ENCODE results near the gene ALB. TPM values are rescaled to one million over a fixed set of nuclear protein-coding genes. Genes with fewer than 3 reads are reported as not detected.

The ALB gene
- total RNA-seq, 4 donors from 2014 or later: 1.1 TPM; not detected in 3

GRCh38 chr4:73454920-73455319 lies 50.8 kb downstream of the ALB start:
- TF ChIP-seq, protein P1, sequence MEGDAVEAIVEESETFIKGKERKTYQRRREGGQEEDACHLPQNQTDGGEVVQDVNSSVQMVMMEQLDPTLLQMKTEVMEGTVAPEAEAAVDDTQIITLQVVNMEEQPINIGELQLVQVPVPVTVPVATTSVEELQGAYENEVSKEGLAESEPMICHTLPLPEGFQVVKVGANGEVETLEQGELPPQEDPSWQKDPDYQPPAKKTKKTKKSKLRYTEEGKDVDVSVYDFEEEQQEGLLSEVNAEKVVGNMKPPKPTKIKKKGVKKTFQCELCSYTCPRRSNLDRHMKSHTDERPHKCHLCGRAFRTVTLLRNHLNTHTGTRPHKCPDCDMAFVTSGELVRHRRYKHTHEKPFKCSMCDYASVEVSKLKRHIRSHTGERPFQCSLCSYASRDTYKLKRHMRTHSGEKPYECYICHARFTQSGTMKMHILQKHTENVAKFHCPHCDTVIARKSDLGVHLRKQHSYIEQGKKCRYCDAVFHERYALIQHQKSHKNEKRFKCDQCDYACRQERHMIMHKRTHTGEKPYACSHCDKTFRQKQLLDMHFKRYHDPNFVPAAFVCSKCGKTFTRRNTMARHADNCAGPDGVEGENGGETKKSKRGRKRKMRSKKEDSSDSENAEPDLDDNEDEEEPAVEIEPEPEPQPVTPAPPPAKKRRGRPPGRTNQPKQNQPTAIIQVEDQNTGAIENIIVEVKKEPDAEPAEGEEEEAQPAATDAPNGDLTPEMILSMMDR (IDR thresholded peaks at IDR 0.05; ENCODE audit: low read depth): no peak

- TF ChIP-seq, protein P1 (IDR thresholded peaks at IDR 0.05; ENCODE audit: low read depth): no peak
Measured at GRCh38 chr4:73456177-73457022, 52.3 kb downstream of the ALB start.

- TF ChIP-seq, protein P1 (IDR thresholded peaks at IDR 0.05; ENCODE audit: low read depth): no peak
Measured at GRCh38 chr4:73458184-73459047, 54.3 kb downstream of the ALB start.

DNA sequence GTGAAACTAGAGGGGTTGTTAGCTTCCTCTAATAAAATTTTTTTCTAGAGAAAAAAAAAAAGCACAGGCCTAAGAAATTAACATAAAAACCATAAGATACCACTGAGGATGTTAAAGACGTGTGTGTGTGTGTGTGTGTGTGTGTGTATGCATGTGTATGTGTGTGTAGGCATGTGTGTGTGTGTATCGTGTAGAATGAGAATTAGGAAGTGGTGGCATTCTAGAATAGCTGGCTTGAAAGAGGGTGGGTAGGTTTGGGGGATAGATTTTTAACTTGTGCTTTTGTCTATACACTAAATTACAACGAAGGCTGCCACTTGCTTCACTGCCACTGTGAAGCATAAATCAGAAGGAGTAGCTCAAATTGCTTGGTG lies 54.9 kb downstream of the ALB start:
- TF ChIP-seq, protein P1 (IDR thresholded peaks at IDR 0.05; ENCODE audit: low read depth): no peak

DNA sequence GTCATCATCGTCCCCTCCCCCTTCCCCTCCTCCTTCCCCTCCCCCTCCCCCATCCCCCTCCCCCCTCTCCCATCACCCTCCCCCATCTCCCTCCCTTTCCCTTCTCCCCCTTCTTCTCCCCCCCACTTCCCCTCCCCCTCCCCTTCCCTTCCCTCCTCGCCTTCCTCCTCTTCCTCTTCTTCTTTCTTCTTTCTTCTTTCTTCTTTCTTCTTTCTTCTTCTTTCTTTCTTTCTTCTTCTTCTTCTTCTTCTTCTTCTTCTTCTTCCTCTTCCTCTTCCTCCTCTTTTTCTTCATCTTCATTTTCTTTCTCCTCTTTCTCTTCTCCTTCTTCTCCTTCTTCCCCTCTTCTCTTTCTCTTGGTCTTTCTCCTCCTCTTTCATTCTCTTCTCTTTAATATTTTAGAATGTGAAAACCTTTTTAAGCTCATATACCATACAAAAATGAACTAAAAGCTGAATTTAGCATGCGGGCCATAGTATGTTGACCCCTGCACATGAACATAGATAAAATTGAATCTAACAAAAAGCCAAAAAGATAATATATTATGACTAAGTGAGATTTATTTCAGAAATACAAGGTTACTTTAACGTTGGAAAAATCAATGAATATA lies 56.9 kb downstream of the ALB start:
- TF ChIP-seq, protein P1 (IDR thresholded peaks at IDR 0.05; ENCODE audit: low read depth): no peak

- TF ChIP-seq, protein P1 (IDR thresholded peaks at IDR 0.05; ENCODE audit: low read depth): no peak
Measured at GRCh38 chr4:73468170-73468569, 64.1 kb downstream of the ALB start.

DNA sequence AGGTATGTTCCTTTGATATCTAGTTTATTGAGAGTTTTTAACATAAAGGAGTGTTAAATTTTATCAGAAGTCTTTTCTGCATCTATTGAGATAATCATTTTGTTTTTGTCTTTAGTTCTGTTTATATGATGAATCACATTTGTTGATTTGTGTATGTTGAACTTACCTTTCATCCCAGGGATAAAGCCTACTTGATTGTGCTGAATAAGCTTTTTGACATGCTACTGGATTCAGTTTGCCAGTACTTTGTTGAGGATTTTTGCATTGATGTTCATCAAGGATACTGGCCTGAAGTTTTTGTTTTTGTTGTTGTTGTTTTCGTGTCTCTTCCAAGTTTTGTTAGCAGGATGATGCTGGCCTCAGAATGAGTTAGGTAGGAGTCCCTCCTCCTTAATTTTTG lies 66.6 kb downstream of the ALB start:
- TF ChIP-seq, protein P1 (IDR thresholded peaks at IDR 0.05; ENCODE audit: low read depth): no peak
